Nephron progenitor cell (in vitro differentiated cells): Measurements from ENCODE around the gene KCNH5.
A peak's percentile ranks its signal among the peaks of the same experiment; 100 is the strongest.

ENCODE experiments used
- DNase-seq: peaks from one replicate; pipeline ENCODE4 v3.0.0; 2021
- H3K27ac Mint-ChIP-seq: 2 replicates; pipeline ENCODE4 v1.8.0; 2021; ENCODE audit warnings: mild to moderate bottlenecking, moderate library complexity, mixed read lengths
- H3K27me3 Mint-ChIP-seq: 2 replicates; pipeline ENCODE4 v1.8.0; 2021; ENCODE audit warnings: mild to moderate bottlenecking, low read depth, mixed read lengths; ENCODE audit not compliant: poor library complexity
- H3K36me3 Mint-ChIP-seq: 2 replicates; pipeline ENCODE4 v1.8.0; 2021; ENCODE audit warnings: low read depth, mixed read lengths
- H3K4me1 Mint-ChIP-seq: 2 replicates; pipeline ENCODE4 v1.8.0; 2021; ENCODE audit warnings: mixed read lengths
- H3K4me3 Mint-ChIP-seq: 2 replicates; pipeline ENCODE4 v1.8.0; 2021; ENCODE audit warnings: mild to moderate bottlenecking, moderate library complexity, mixed read lengths
- H3K9me3 Mint-ChIP-seq: 2 replicates; pipeline ENCODE4 v1.8.0; 2021; ENCODE audit warnings: mild to moderate bottlenecking, moderate library complexity, mixed read lengths
- CTCF ChIP-seq: fragments of 200-600 bp; sonication (generic); IDR thresholded peaks from 2 replicates; pipeline ENCODE4 v1.5.0; 2021; ENCODE audit warnings: antibody characterized with exemption

Gene KCNH5

GRCh38 chr14:62691647-62692489 is 353.4 kb downstream of the KCNH5 start:
- Mint-ChIP-seq H3K4me3 (no peak overlapping the region), H3K4me1 (peaks cover 13% of the 10 kb centered on the region), H3K27me3 (no peaks in the 10 kb centered on the region), H3K9me3 (peaks cover 25% of the 10 kb centered on the region), H3K36me3 (no peaks in the 10 kb centered on the region), H3K27ac (no peak overlapping the region)
- no peak for TF ChIP-seq CTCF
- DNase-seq = no peak

GRCh38 chr14:62689733-62690132 is 355.5 kb downstream of the KCNH5 start:
- Mint-ChIP-seq H3K9me3 (peaks cover 29% of the 10 kb centered on the region), H3K36me3 (no peaks in the 10 kb centered on the region), H3K4me3 (no peak overlapping the region), H3K4me1 (peaks cover 5% of the 10 kb centered on the region), H3K27me3 (no peaks in the 10 kb centered on the region), H3K27ac (no peak overlapping the region)
- no peak for DNase-seq
- TF ChIP-seq CTCF = no peak

- no peak for DNase-seq
- Mint-ChIP-seq H3K27ac (no peak overlapping the region), H3K36me3 (no peaks in the 10 kb centered on the region), H3K27me3 (no peaks in the 10 kb centered on the region), H3K4me3 (no peak overlapping the region), H3K9me3 (peaks cover 29% of the 10 kb centered on the region), H3K4me1 (peaks cover 7% of the 10 kb centered on the region)
- TF ChIP-seq CTCF = no peak
These were observed 357.4 kb downstream of the KCNH5 start for GRCh38 chr14:62687818-62688217.

GRCh38 chr14:62684376-62684775 is 360.9 kb downstream of the KCNH5 start:
- no peak overlapping the region for H3K27ac Mint-ChIP-seq
- no peaks in the 10 kb centered on the region for H3K27me3 Mint-ChIP-seq

GRCh38 chr14:62682208-62682607 is 363.1 kb downstream of the KCNH5 start:
- no peaks in the 10 kb centered on the region for H3K27me3 Mint-ChIP-seq

More at GRCh38 chr14:62684376-62684775, 360.9 kb downstream of the KCNH5 start:
- DNase-seq = no peak
- Mint-ChIP-seq H3K4me3 (no peak overlapping the region), H3K9me3 (peaks cover 26% of the 10 kb centered on the region), H3K36me3 (no peaks in the 10 kb centered on the region), H3K4me1 (peaks cover 11% of the 10 kb centered on the region)
- no peak for TF ChIP-seq CTCF

More at GRCh38 chr14:62682208-62682607, 363.1 kb downstream of the KCNH5 start:
- no peak for DNase-seq
- peak overlapping the region; percentile 3 for H3K27ac Mint-ChIP-seq
- no peak overlapping the region for H3K4me3 Mint-ChIP-seq
- H3K36me3 Mint-ChIP-seq = no peaks in the 10 kb centered on the region
- no peak for TF ChIP-seq CTCF
- peaks cover 11% of the 10 kb centered on the region for H3K4me1 Mint-ChIP-seq
- H3K9me3 Mint-ChIP-seq = peaks cover 7% of the 10 kb centered on the region
